IMR-90 (cell line): ENCODE measurements around the gene PRUNE2. TPM values are rescaled to one million over a fixed set of nuclear protein-coding genes. Genes with fewer than 3 reads are reported as not detected.

Experiments used
- ATAC-seq: fragments of 200-7000 bp; cut with Tn5 transposase; 2 replicates; pipeline ENCODE4 v1.9.1; 2020; ENCODE audit warnings: low read depth, mild to moderate bottlenecking, moderate library complexity
- BruUV-seq: library from RNA; stranded (reverse); fragments of 400-500 nt; replicated peaks from 2 replicates; lab custom pipeline; 2021; lab: Mats Ljungman, UMichigan
- CTCF ChIA-PET: fragments of 300-600 bp; formaldehyde crosslinking; extraction: SDS; loops from one replicate; lab custom pipeline; 2021; ENCODE audit warnings: antibody characterized with exemption; lab: Yijun Ruan, JAX
- POLR2A ChIA-PET: fragments of 300-600 bp; sonication (Branson Sonifier 250); formaldehyde crosslinking; loops from one replicate; lab custom pipeline; 2022; ENCODE audit warnings: antibody characterized with exemption; ENCODE audit not compliant: unreplicated experiment; lab: Charles Lee
- DNase-seq: peaks from one replicate; pipeline ENCODE4 v3.0.0; 2013
- H2AFZ ChIP-seq: replicated peaks from 2 replicates; pipeline ENCODE3; 2013; ENCODE audit warnings: low read length, mild to moderate bottlenecking; ENCODE audit not compliant: poor library complexity
- H2AK5ac ChIP-seq: 2 replicates; pipeline ENCODE4 v1.6.1; 2013; ENCODE audit warnings: low read depth, low read length, inconsistent platforms
- H2AK9ac ChIP-seq: replicated peaks from 2 replicates; pipeline ENCODE3; 2013; ENCODE audit warnings: mild to moderate bottlenecking, low read depth, low read length, moderate library complexity; ENCODE audit not compliant: poor library complexity
- H2BK120ac ChIP-seq: 2 replicates; pipeline ENCODE4 v1.6.1; 2013; ENCODE audit warnings: low read depth, low read length, inconsistent platforms
- H2BK15ac ChIP-seq: 3 replicates; pipeline ENCODE4 v1.6.1; 2013; ENCODE audit warnings: low read depth, low read length, inconsistent platforms
- H2BK20ac ChIP-seq: 2 replicates; pipeline ENCODE4 v1.6.1; 2013; ENCODE audit warnings: low read depth, mild to moderate bottlenecking, inconsistent platforms, low read length, moderate library complexity
- H2BK5ac ChIP-seq: 2 replicates; pipeline ENCODE4 v1.6.1; 2013; ENCODE audit warnings: mild to moderate bottlenecking, low read depth, low read length, inconsistent platforms; ENCODE audit not compliant: poor library complexity, severe bottlenecking
- H3K14ac ChIP-seq: replicated peaks from 2 replicates; pipeline ENCODE4 v1.6.1; 2013; ENCODE audit warnings: low read depth, low read length, inconsistent platforms
- H3K18ac ChIP-seq: 2 replicates; pipeline ENCODE4 v1.6.1; 2013; ENCODE audit warnings: low read depth, low read length, control low read depth
- H3K23ac ChIP-seq: 2 replicates; pipeline ENCODE4 v1.6.1; 2013; ENCODE audit warnings: low read depth, low read length, inconsistent platforms
- H3K27ac ChIP-seq: 2 replicates; pipeline ENCODE4 v1.5.1; 2013; ENCODE audit warnings: mild to moderate bottlenecking, control low read depth, low read length; ENCODE audit not compliant: insufficient read depth
- H3K27me3 ChIP-seq: 2 replicates; pipeline ENCODE4 v1.6.1; 2013; ENCODE audit warnings: low read length; ENCODE audit not compliant: control insufficient read depth, insufficient read depth
- H3K36me3 ChIP-seq: 2 replicates; pipeline ENCODE4 v1.6.1; 2013; ENCODE audit warnings: low read length, mixed read lengths; ENCODE audit not compliant: control insufficient read depth, insufficient read depth
- H3K4ac ChIP-seq: 2 replicates; pipeline ENCODE4 v1.6.1; 2013; ENCODE audit warnings: low read depth, low read length, inconsistent platforms
- H3K4me1 ChIP-seq: 2 replicates; pipeline ENCODE4 v1.6.1; 2013; ENCODE audit warnings: low read length, mixed read lengths; ENCODE audit not compliant: control insufficient read depth, insufficient read depth
- H3K4me2 ChIP-seq: 2 replicates; pipeline ENCODE4 v1.6.1; 2013; ENCODE audit warnings: low read depth, mild to moderate bottlenecking, control low read depth, low read length, moderate library complexity
- H3K4me3 ChIP-seq: 2 replicates; pipeline ENCODE4 v1.5.1; 2013; ENCODE audit warnings: low read depth, mild to moderate bottlenecking, control low read depth, low read length, moderate library complexity; ENCODE audit not compliant: insufficient read depth
- H3K56ac ChIP-seq: 2 replicates; pipeline ENCODE4 v1.6.1; 2013; ENCODE audit warnings: low read length, inconsistent platforms; ENCODE audit not compliant: insufficient read depth; ENCODE audit errors: extremely low read depth
- H3K79me1 ChIP-seq, 2 experiments: 2 replicates each; pipeline ENCODE4 v1.6.1; 2013; ENCODE audit warnings: low read length in 2 of 2, inconsistent platforms in 1 of 2, low read depth in 1 of 2
- H3K9ac ChIP-seq: 2 replicates; pipeline ENCODE4 v1.6.1; 2013; ENCODE audit warnings: low read depth, low read length, control low read depth
- H3K9me1 ChIP-seq: 2 replicates; pipeline ENCODE4 v1.6.1; 2013; ENCODE audit warnings: low read length, inconsistent platforms; ENCODE audit not compliant: insufficient read depth
- H3K9me3 ChIP-seq: 2 replicates; pipeline ENCODE4 v1.6.1; 2013; ENCODE audit warnings: low read length; ENCODE audit not compliant: control insufficient read depth, insufficient read depth
- H4K20me1 ChIP-seq: 2 replicates; pipeline ENCODE4 v1.6.1; 2013; ENCODE audit warnings: low read length, inconsistent platforms; ENCODE audit not compliant: insufficient read depth
- H4K5ac ChIP-seq: 2 replicates; pipeline ENCODE4 v1.6.1; 2013; ENCODE audit warnings: mild to moderate bottlenecking, low read depth, low read length, control low read depth
- H4K8ac ChIP-seq, 2 experiments: 2 replicates each; pipeline ENCODE4 v1.6.1; 2013; ENCODE audit warnings: low read depth in 2 of 2, low read length in 2 of 2, control low read depth in 1 of 2, inconsistent platforms in 1 of 2
- H4K91ac ChIP-seq: 2 replicates; pipeline ENCODE4 v1.6.1; 2013; ENCODE audit warnings: low read depth, low read length, inconsistent platforms; ENCODE audit not compliant: insufficient read depth
- CEBPB ChIP-seq: IDR thresholded peaks from 2 replicates; pipeline ENCODE4 v1.6.1; 2012; ENCODE audit warnings: low read depth, low read length, improper control_type of control experiment
- CHD1 ChIP-seq: IDR thresholded peaks from 2 replicates; pipeline ENCODE4 v1.6.1; 2012; ENCODE audit warnings: low read depth, low read length, improper control_type of control experiment
- RFX5 ChIP-seq: IDR thresholded peaks from 2 replicates; pipeline ENCODE4 v1.8.0; 2012; ENCODE audit warnings: low read depth, mild to moderate bottlenecking, low read length, moderate library complexity
- WGBS, 2 experiments: methylation state at CpG; one replicate each; pipeline versions ENCODE4 v1.1.5 to v1.1.7; 2013; ENCODE audit warnings: missing lambda C conversion rate in 2 of 2; ENCODE audit not compliant: insufficient read length in 1 of 2; ENCODE audit errors: extremely low coverage in 2 of 2; 5-methylcytosine and 5-hydroxymethylcytosine counted together
- dilution Hi-C: fragments of 300-500 bp; cut with HindIII; formaldehyde crosslinking; loops from one replicate; pipeline ENCODE4 v1.14.3; 2018; ENCODE audit warnings: low sequenced_read_pairs; ENCODE audit not compliant: unreplicated experiment
- in situ Hi-C: fragments of 300-500 bp; cut with MboI; formaldehyde crosslinking; loops from 3 replicates; pipeline ENCODE4 v1.14.3; 2019; ENCODE audit warnings: low sequenced_read_pairs, inconsistent platforms, mixed read lengths
- intact Hi-C: fragments of 100-400 bp; cut with micrococcal nuclease; formaldehyde crosslinking; loops from 2 replicates; pipeline ENCODE4 v1.10.0; 2022
- polyA plus RNA-seq, 3 experiments: library from polyadenylated mRNA; depleted of rRNA; stranded (reverse); fragments of >200 nt; gene quantifications; 2 replicates each; pipeline ENCODE4 v1.2.3, GENCODE V29; 2012; ENCODE audit warnings: low replicate concordance in 1 of 3
- total RNA-seq: library from RNA; depleted of rRNA; stranded (reverse); fragments of >200 nt; gene quantifications from 2 replicates; pipeline ENCODE4 v1.2.3, GENCODE V29; 2012

PRUNE2 gene
- total and polyA plus RNA-seq, 2 of the 4 experiments (the other 2 are of a cell fraction): 0.70 to 1.6 TPM

DNA sequence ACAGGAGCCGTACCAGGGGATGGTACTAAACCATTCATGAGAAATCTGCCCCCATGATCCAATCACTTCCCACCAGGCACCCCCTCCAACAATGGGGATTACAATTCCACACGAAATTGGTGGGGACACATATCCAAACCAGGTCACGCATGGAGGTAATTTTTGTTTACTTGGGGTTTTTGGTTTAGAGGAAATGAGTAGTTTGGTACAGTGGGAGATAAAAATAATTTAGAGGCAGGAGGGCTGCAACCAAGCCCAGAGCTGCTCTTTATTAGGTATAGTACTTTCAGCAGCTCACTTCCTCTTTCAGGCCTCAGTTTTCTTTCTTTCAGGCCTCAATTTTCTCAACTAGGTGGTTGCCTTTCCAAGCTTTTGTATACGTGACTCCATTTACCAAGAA is 23.2 kb downstream of the PRUNE2 start:
- Histone ChIP-seq H3K36me3 (no peaks in the 10 kb centered on the region), H2AK5ac (no peak overlapping the region), H3K4me3 (no peak overlapping the region), H4K20me1 (no peaks in the 10 kb centered on the region), H3K27me3 (no peaks in the 10 kb centered on the region), H2BK20ac (no peak overlapping the region), H3K56ac (no peak overlapping the region), H3K9me1 (no peaks in the 10 kb centered on the region), H3K14ac (no peak overlapping the region), H3K18ac (no peak overlapping the region), H4K91ac (no peak overlapping the region), H2BK15ac (no peak overlapping the region), H2BK120ac (no peak overlapping the region), H2AFZ (no peak overlapping the region), H3K9ac (no peak overlapping the region), H3K79me1 (no peaks in the 10 kb centered on the region), H3K4me1 (peaks cover 5% of the 10 kb centered on the region), H3K9me3 (no peaks in the 10 kb centered on the region), H2BK5ac (no peak overlapping the region), H3K23ac (no peak overlapping the region), H2AK9ac (no peak overlapping the region), H3K4me2 (no peak overlapping the region), H3K27ac (no peak overlapping the region), H3K4ac (no peak overlapping the region), H4K5ac (no peak overlapping the region), H4K8ac (no peak overlapping the region)
- intact Hi-C loops: no loop called here
- in situ Hi-C loops: no loop called here
- TF ChIP-seq CEBPB: no peak
- TF ChIP-seq RFX5: no peak
- TF ChIP-seq CHD1: no peak
- ChIA-PET POLR2A (no interaction called here), CTCF (no interaction called here)
- no peak for ATAC-seq
- dilution Hi-C loops: no loop called here
- DNase-seq: no peak
- no TSS peak for BruUV-seq
- 67% methylated on average over 1 of the region's 4 CpGs; no CpG with 5 or more reads in 1 of the 2 experiments for WGBS, 2 experiments
